Measurements from ENCODE around the gene CHRDL2.
"Not testable (repeated sequence)": the region's sequence is repeated elsewhere in the genome, so short reads cannot be mapped to it uniquely, and the experiment has no call there.

CHRDL2 gene

DNA sequence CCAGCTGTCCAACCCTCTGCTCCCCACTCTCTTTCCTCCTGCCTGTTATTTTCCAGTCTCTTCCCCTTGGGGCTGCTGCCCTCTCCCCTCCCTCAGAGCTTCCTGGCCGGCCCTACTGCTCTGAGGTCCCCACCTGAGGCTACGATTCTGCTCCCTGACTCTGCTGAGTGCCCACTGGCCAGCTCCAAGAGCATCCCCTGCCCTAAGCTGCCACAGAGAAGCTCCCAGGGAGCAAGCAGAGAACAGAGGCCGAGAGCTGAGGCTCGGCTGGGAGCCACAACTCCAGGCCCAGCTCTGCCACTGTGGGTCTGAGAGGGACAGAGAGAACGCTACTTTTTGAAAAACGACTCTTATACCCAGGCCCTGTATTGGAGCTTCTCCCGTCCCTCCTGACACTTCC, 61.1 kb downstream of the CHRDL2 start:
- Mint-ChIP-seq H3K4me1 (no peaks in the 10 kb centered on the region), H3K36me3 (peaks cover 3 to 19% of the 10 kb centered on the region in 2 donors), H3K9me3 (peaks cover 0 to 2% of the 10 kb centered on the region in 2 donors), H3K27ac (no peak overlapping the region), H3K4me3 (no peak overlapping the region), H3K27me3 (no peaks in the 10 kb centered on the region)
- no peak for ATAC-seq (replicated peaks)
- DNase-seq: no peak

DNA sequence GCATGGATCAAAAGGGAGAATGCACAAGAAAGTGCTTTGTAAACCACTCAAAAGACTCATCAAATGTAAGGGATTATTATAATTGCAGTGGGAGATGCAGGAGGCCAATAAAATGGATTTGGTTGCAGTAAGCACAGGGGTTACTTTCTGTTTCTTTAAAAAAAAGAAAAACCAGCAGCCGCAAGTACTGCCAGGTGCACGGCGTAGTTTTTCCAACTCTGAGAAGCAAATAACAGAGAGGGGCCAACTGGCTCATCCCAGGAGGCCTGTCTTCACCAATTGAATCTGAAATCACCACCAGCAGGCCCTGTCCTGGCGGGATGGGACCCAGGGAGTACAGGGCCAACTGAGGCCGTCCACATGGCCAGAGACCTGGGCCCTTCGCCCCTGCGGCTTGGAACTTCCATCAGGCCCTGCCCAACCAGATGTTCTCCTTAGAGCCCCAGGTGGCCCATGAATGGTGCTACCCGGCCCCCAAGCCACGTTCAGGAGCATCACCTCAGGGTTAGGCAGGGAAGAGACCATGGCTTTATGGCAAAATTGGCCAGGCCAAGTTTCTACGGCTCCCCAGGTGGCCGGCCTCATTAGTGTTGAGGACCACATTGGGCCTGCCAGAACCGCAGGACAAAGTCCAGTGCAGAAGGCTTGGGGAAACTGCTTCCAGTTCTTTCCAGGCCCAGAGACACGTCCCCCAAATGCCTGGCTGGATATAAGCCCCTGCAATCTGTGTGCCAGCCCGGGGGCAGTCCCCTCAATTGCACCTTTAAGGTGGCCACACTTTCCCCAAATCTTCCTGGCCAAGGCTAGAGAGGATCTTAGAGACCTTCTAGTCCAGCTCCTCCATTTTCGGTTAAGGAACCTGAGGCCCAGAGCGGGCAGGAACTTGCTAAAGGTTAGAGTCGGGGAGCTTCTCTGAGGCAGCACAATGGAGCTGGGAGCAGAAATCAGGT, 61.7 kb downstream of the CHRDL2 start:
- Mint-ChIP-seq H3K27me3 (no peaks in the 10 kb centered on the region), H3K36me3 (peaks cover 3 to 15% of the 10 kb centered on the region in 2 donors), H3K27ac (no peak overlapping the region), H3K4me1 (no peaks in the 10 kb centered on the region), H3K9me3 (peaks cover 0 to 2% of the 10 kb centered on the region in 2 donors), H3K4me3 (no peak overlapping the region)
- DNase-seq (no peak), ATAC-seq (replicated peaks) (no peak)

- DNase-seq (no peak), ATAC-seq (replicated peaks) (no peak)
- Mint-ChIP-seq H3K27me3 (no peaks in the 10 kb centered on the region), H3K36me3 (peaks cover 38 to 40% of the 10 kb centered on the region in 2 donors), H3K27ac (no peak overlapping the region), H3K9me3 (peaks cover 13% of the 10 kb centered on the region in 2 donors), H3K4me1 (no peaks in the 10 kb centered on the region), H3K4me3 (no peak overlapping the region)
Observed at GRCh38 chr11:74663315-74663714, 67.9 kb downstream of the CHRDL2 start.

- no peak overlapping the region for H3K27ac Mint-ChIP-seq
- peaks cover 45 to 47% of the 10 kb centered on the region in 2 donors for H3K36me3 Mint-ChIP-seq
- ATAC-seq (replicated peaks) (no peak), DNase-seq (no peak)
- peaks cover 17 to 19% of the 10 kb centered on the region in 2 donors for H3K9me3 Mint-ChIP-seq
- no peak overlapping the region for H3K4me3 Mint-ChIP-seq
- no peaks in the 10 kb centered on the region for H3K27me3 Mint-ChIP-seq
- peaks cover 0 to 4% of the 10 kb centered on the region in 2 donors for H3K4me1 Mint-ChIP-seq
Observed at GRCh38 chr11:74662487-74663103, 68.6 kb downstream of the CHRDL2 start.

GRCh38 chr11:74659124-74659523, 72.1 kb downstream of the CHRDL2 start:
- DNase-seq; ATAC-seq (replicated peaks); H3K27ac Mint-ChIP-seq; H3K4me3 Mint-ChIP-seq; H3K4me1 Mint-ChIP-seq; H3K27me3 Mint-ChIP-seq: not testable (repeated sequence)
- H3K36me3 Mint-ChIP-seq: peaks cover 61 to 75% of the 10 kb centered on the region in 2 donors
- peaks cover 26 to 28% of the 10 kb centered on the region in 2 donors for H3K9me3 Mint-ChIP-seq

GRCh38 chr11:74654976-74655375, 76.2 kb downstream of the CHRDL2 start:
- Mint-ChIP-seq H3K4me3 (no peak overlapping the region), H3K36me3 (peaks cover 69 to 87% of the 10 kb centered on the region in 2 donors), H3K9me3 (peaks cover 24 to 31% of the 10 kb centered on the region in 2 donors), H3K4me1 (peaks cover 0 to 6% of the 10 kb centered on the region in 2 donors), H3K27me3 (no peaks in the 10 kb centered on the region), H3K27ac (no peak overlapping the region)
- DNase-seq: no peak
- no peak for ATAC-seq (replicated peaks)

DNA sequence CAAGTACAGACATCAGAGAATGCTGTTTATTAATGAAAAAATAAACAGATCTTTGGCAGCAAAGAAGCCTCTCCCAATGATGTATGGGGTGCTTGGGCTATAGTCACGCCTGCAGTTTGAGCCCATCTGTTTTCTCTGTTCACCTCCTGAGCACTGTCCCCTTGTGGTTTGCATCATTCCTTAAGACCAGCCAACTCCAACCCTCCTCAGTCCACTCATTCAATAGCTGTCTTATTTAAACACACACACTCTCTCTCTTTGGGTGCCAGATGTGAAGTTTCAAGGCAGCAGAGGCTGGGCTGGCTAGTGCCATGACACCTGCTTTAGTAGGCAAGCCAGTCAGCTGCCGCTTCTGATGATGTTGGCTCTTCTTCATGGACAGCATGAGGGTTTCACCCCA, 80.7 kb downstream of the CHRDL2 start:
- Mint-ChIP-seq H3K4me3 (no peak overlapping the region), H3K36me3 (peaks cover 41 to 65% of the 10 kb centered on the region in 2 donors), H3K9me3 (peaks cover 4 to 8% of the 10 kb centered on the region in 2 donors), H3K4me1 (no peaks in the 10 kb centered on the region), H3K27ac (no peak overlapping the region), H3K27me3 (no peaks in the 10 kb centered on the region)
- ATAC-seq (replicated peaks) (no peak), DNase-seq (no peak)

GRCh38 chr11:74648894-74649293, 82.3 kb downstream of the CHRDL2 start:
- no peaks in the 10 kb centered on the region for H3K27me3 Mint-ChIP-seq
- DNase-seq (no peak), ATAC-seq (replicated peaks) (no peak)
- peaks cover 3 to 7% of the 10 kb centered on the region in 2 donors for H3K9me3 Mint-ChIP-seq
- H3K36me3 Mint-ChIP-seq: peaks cover 33 to 57% of the 10 kb centered on the region in 2 donors
- no peak overlapping the region for H3K27ac Mint-ChIP-seq
- H3K4me1 Mint-ChIP-seq: no peaks in the 10 kb centered on the region
- no peak overlapping the region for H3K4me3 Mint-ChIP-seq

GRCh38 chr11:74647831-74648230, 83.4 kb downstream of the CHRDL2 start:
- Mint-ChIP-seq H3K4me3 (no peak overlapping the region), H3K9me3 (peaks cover 0 to 1% of the 10 kb centered on the region in 2 donors), H3K36me3 (peaks cover 30 to 53% of the 10 kb centered on the region in 2 donors), H3K27me3 (no peaks in the 10 kb centered on the region), H3K27ac (no peak overlapping the region), H3K4me1 (no peaks in the 10 kb centered on the region)
- ATAC-seq (replicated peaks) (no peak), DNase-seq (no peak)

- Mint-ChIP-seq H3K4me3 (no peak overlapping the region), H3K36me3 (peaks cover 32 to 53% of the 10 kb centered on the region in 2 donors), H3K4me1 (no peaks in the 10 kb centered on the region), H3K27ac (no peak overlapping the region), H3K27me3 (no peaks in the 10 kb centered on the region), H3K9me3 (peaks cover 0 to under 1% of the 10 kb centered on the region in 2 donors)
- ATAC-seq (replicated peaks) (no peak), DNase-seq (no peak)
Observed at GRCh38 chr11:74647404-74647803, 83.8 kb downstream of the CHRDL2 start.

DNA sequence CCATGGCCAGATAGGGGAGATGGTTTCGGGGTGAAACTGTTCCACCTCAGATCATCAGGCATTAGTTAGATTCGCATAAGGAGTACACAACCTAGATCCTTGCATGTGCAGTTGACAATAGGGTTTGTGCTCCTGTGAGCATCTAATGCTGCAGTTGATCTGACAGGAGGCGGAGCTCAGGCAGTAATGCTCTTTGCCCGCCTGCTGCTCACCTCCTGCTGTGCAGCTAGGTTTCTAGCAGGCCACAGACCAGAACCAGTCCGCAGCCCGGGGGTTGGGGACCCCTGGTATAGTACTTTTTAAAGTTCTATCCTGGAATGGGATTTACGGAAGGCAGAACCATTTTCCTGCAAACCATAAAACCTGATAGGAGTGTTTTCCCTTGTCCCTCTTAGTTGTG, 84.3 kb downstream of the CHRDL2 start:
- Mint-ChIP-seq H3K27me3 (no peaks in the 10 kb centered on the region), H3K4me3 (no peak overlapping the region), H3K36me3 (peaks cover 32 to 56% of the 10 kb centered on the region in 2 donors), H3K4me1 (no peaks in the 10 kb centered on the region), H3K27ac (no peak overlapping the region), H3K9me3 (no peaks in the 10 kb centered on the region)
- no peak for DNase-seq
- ATAC-seq (replicated peaks): no peak

All from stimulated activated naive B cell treated with anti-CD40 and anti-IgM and Interleukin-4, amounts not matched to agents 10 μg/mL and 1 μg/mL and 100 μg/mL, for 72 hours (primary cell).